HG02938 (cell line): ENCODE results near the gene LAD1.

Source experiments
- ATAC-seq: cut with Tn5 transposase; IDR thresholded peaks from one replicate; pipeline ENCODE4 v1.9.1; 2021; ENCODE audit warnings: mild to moderate bottlenecking, moderate library complexity; ENCODE audit not compliant: unreplicated experiment

LAD1 gene

GRCh38 chr1:201399018-201399351 lies at the start of gene LAD1:
LAD1 (minus strand) TSS chr1:201399324; CDS start chr1:201399306, 18 bp downstream.
- ATAC-seq = no peak

GRCh38 chr1:201447903-201448871 lies 49.1 kb upstream of the LAD1 start:
- ATAC-seq = no peak

- no peak for ATAC-seq
Measured at GRCh38 chr1:201445310-201445709, 46.2 kb upstream of the LAD1 start.

GRCh38 chr1:201444792-201445191 lies 45.7 kb upstream of the LAD1 start:
- no peak for ATAC-seq

- no peak for ATAC-seq
Measured at GRCh38 chr1:201443747-201444146, 44.6 kb upstream of the LAD1 start.

GRCh38 chr1:201436969-201437368 lies 37.8 kb upstream of the LAD1 start:
- no peak for ATAC-seq

GRCh38 chr1:201436393-201436792 lies 37.3 kb upstream of the LAD1 start:
- no peak for ATAC-seq

- no peak for ATAC-seq
Measured at GRCh38 chr1:201434266-201434665, 35.1 kb upstream of the LAD1 start.

- ATAC-seq = no peak
Measured at GRCh38 chr1:201433609-201434008, 34.5 kb upstream of the LAD1 start.

GRCh38 chr1:201430776-201431175 lies 31.7 kb upstream of the LAD1 start:
- no peak for ATAC-seq

- no peak for ATAC-seq
Measured at GRCh38 chr1:201429736-201430501, 30.8 kb upstream of the LAD1 start.

- ATAC-seq = no peak
Measured at GRCh38 chr1:201427963-201428362, 28.8 kb upstream of the LAD1 start.

- ATAC-seq = no peak
Measured at GRCh38 chr1:201426479-201427310, 27.6 kb upstream of the LAD1 start.

- no peak for ATAC-seq
Measured at GRCh38 chr1:201424146-201424545, 25.0 kb upstream of the LAD1 start.

GRCh38 chr1:201423655-201424054 lies 24.5 kb upstream of the LAD1 start:
- no peak for ATAC-seq

GRCh38 chr1:201422436-201423030 lies 23.4 kb upstream of the LAD1 start:
- no peak for ATAC-seq

- ATAC-seq = no peak
Measured at GRCh38 chr1:201422026-201422425, 22.9 kb upstream of the LAD1 start.

GRCh38 chr1:201421041-201421440 lies 21.9 kb upstream of the LAD1 start:
- no peak for ATAC-seq

- ATAC-seq = no peak
Measured at GRCh38 chr1:201420608-201421002, 21.5 kb upstream of the LAD1 start.

- no peak for ATAC-seq
Measured at GRCh38 chr1:201419746-201420607, 20.9 kb upstream of the LAD1 start.
